K562 (cell line): ENCODE data around the gene TEX261. TPM values are rescaled to one million over a fixed set of nuclear protein-coding genes. Genes with fewer than 3 reads are reported as not detected.

Experiments used
- ERF ChIP-seq: fragments of 450-650 bp; formaldehyde crosslinking; IDR thresholded peaks from 2 replicates; pipeline ENCODE4 v1.4.0; 2020; ENCODE audit warnings: mild to moderate bottlenecking, mixed read lengths
- RB1 ChIP-seq: fragments of 450-650 bp; IDR thresholded peaks from 2 replicates; pipeline ENCODE4 v1.6.1; 2017; ENCODE audit warnings: low read depth, mild to moderate bottlenecking
- RREB1 ChIP-seq: fragments of 250-450 bp; sonication (Bioruptor Pico); IDR thresholded peaks from 2 replicates; pipeline ENCODE4 v1.4.0; 2020
- TEAD2 ChIP-seq: fragments of 450-650 bp; IDR thresholded peaks from 2 replicates; pipeline ENCODE4 v1.6.1; 2016; ENCODE audit warnings: missing genetic modification characterization, control low read depth, missing compliant biosample characterization
- polyA plus RNA-seq, 8 experiments: library from polyadenylated mRNA; depleted of rRNA in 4 of 8; stranded (reverse) in 5 of 8; unstranded in 3 of 8; fragments of >200 nt; fragmentation: Nextera tagmentation in 2 of 8; fragmentation: Illumina TruSeq in 1 of 8; extraction: Ambion mirVana in 2 of 8; extraction: Trizol in 1 of 8; gene quantifications; 2 replicates each; pipeline versions ENCODE4 v1.2.1 to v1.2.3, GENCODE V29; 2011 to 2014; ENCODE audit warnings: inconsistent platforms in 1 of 8, missing spikeins in 1 of 8
- total RNA-seq, 7 experiments: library from RNA; depleted of rRNA in 6 of 7; stranded (reverse); fragments of >200 nt in 6 of 7; fragmentation: Illumina TruSeq in 2 of 7; extraction: Trizol in 2 of 7; gene quantifications; 2 replicates each; pipeline versions ENCODE4 v1.2.1 to v1.2.3, GENCODE V29; 2011 to 2021; ENCODE audit warnings: low replicate concordance in 1 of 7
- TF ChIP-seq, protein P1 (sequence below), 2 experiments: fragments of 450-650 bp in 1 of 2; sonication (generic) in 1 of 2; formaldehyde crosslinking in 1 of 2; IDR thresholded peaks; 2 replicates each; pipeline versions ENCODE4 v1.7.1 to v1.9.0; 2016 to 2022; ENCODE audit warnings: inconsistent platforms in 1 of 2, mild to moderate bottlenecking in 1 of 2, missing genetic modification reagents in 1 of 2
- TF ChIP-seq, protein P2 (sequence below): fragments of 450-650 bp; IDR thresholded peaks from 2 replicates; pipeline ENCODE4 v1.6.1; 2018; ENCODE audit not compliant: partially characterized antibody

TEX261 gene
- total and polyA plus RNA-seq, 9 of the 15 experiments (the other 6 are each of a cell fraction or from before 2014, with no cell fraction given): 11.9 to 110 (median 51.9) TPM

- TF ChIP-seq, protein P1, sequence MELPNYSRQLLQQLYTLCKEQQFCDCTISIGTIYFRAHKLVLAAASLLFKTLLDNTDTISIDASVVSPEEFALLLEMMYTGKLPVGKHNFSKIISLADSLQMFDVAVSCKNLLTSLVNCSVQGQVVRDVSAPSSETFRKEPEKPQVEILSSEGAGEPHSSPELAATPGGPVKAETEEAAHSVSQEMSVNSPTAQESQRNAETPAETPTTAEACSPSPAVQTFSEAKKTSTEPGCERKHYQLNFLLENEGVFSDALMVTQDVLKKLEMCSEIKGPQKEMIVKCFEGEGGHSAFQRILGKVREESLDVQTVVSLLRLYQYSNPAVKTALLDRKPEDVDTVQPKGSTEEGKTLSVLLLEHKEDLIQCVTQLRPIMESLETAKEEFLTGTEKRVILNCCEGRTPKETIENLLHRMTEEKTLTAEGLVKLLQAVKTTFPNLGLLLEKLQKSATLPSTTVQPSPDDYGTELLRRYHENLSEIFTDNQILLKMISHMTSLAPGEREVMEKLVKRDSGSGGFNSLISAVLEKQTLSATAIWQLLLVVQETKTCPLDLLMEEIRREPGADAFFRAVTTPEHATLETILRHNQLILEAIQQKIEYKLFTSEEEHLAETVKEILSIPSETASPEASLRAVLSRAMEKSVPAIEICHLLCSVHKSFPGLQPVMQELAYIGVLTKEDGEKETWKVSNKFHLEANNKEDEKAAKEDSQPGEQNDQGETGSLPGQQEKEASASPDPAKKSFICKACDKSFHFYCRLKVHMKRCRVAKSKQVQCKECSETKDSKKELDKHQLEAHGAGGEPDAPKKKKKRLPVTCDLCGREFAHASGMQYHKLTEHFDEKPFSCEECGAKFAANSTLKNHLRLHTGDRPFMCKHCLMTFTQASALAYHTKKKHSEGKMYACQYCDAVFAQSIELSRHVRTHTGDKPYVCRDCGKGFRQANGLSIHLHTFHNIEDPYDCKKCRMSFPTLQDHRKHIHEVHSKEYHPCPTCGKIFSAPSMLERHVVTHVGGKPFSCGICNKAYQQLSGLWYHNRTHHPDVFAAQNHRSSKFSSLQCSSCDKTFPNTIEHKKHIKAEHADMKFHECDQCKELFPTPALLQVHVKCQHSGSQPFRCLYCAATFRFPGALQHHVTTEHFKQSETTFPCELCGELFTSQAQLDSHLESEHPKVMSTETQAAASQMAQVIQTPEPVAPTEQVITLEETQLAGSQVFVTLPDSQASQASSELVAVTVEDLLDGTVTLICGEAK (IDR thresholded peaks at IDR 0.05): 0 out of 2 replicates have a peak, but pooled peaks have one; percentile 10
- TF ChIP-seq, protein P1 (CRISPR knock-in tag; IDR thresholded peaks at IDR 0.05): no peak
- TF ChIP-seq TEAD2 (tag): peak; percentile 46; the same call in 1 of the 2 replicates
- 0 out of 2 replicates have a peak, but pooled peaks have one; percentile 43 for TF ChIP-seq ERF (CRISPR knock-in tag)
- peak; percentile 89; the same call in 1 of the 2 replicates for TF ChIP-seq RREB1
- TF ChIP-seq, protein P2, sequence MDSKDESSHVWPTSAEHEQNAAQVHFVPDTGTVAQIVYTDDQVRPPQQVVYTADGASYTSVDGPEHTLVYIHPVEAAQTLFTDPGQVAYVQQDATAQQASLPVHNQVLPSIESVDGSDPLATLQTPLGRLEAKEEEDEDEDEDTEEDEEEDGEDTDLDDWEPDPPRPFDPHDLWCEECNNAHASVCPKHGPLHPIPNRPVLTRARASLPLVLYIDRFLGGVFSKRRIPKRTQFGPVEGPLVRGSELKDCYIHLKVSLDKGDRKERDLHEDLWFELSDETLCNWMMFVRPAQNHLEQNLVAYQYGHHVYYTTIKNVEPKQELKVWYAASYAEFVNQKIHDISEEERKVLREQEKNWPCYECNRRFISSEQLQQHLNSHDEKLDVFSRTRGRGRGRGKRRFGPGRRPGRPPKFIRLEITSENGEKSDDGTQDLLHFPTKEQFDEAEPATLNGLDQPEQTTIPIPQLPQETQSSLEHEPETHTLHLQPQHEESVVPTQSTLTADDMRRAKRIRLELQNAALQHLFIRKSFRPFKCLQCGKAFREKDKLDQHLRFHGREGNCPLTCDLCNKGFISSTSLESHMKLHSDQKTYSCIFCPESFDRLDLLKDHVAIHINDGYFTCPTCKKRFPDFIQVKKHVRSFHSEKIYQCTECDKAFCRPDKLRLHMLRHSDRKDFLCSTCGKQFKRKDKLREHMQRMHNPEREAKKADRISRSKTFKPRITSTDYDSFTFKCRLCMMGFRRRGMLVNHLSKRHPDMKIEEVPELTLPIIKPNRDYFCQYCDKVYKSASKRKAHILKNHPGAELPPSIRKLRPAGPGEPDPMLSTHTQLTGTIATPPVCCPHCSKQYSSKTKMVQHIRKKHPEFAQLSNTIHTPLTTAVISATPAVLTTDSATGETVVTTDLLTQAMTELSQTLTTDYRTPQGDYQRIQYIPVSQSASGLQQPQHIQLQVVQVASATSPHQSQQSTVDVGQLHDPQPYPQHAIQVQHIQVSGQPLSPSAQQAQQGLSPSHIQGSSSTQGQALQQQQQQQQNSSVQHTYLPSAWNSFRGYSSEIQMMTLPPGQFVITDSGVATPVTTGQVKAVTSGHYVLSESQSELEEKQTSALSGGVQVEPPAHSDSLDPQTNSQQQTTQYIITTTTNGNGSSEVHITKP: no peak
- peak; percentile 95 for TF ChIP-seq RB1
Observed at GRCh38 chr2:70964596-70965386, 29.9 kb downstream of the TEX261 start (continued).
